Skin of body (tissue), 3 donors: ENCODE data around the gene CLDN3. TPM values are rescaled to one million over a fixed set of nuclear protein-coding genes. Genes with fewer than 3 reads are reported as not detected.
"Not testable (repeated sequence)": the region's sequence is repeated elsewhere in the genome, so short reads cannot be mapped to it uniquely, and the experiment has no call there.

Source experiments
- DNase-seq: peaks from one replicate; lab custom pipeline; 2025; lab: John Stamatoyannopoulos, UW
- small RNA-seq: library from RNA; depleted of rRNA; stranded (forward); fragments of <200 nt; gene quantifications from one replicate; pipeline ENCODE3, GENCODE V24; 2014; ENCODE audit warnings: low replicate concordance
- total RNA-seq: library from RNA; depleted of rRNA; stranded (reverse); fragments of >200 nt; gene quantifications from one replicate; pipeline ENCODE4 v1.2.3, GENCODE V29; 2014

The CLDN3 gene
- total RNA-seq, 1 donor from 2014 or later = 0.20 TPM

DNA sequence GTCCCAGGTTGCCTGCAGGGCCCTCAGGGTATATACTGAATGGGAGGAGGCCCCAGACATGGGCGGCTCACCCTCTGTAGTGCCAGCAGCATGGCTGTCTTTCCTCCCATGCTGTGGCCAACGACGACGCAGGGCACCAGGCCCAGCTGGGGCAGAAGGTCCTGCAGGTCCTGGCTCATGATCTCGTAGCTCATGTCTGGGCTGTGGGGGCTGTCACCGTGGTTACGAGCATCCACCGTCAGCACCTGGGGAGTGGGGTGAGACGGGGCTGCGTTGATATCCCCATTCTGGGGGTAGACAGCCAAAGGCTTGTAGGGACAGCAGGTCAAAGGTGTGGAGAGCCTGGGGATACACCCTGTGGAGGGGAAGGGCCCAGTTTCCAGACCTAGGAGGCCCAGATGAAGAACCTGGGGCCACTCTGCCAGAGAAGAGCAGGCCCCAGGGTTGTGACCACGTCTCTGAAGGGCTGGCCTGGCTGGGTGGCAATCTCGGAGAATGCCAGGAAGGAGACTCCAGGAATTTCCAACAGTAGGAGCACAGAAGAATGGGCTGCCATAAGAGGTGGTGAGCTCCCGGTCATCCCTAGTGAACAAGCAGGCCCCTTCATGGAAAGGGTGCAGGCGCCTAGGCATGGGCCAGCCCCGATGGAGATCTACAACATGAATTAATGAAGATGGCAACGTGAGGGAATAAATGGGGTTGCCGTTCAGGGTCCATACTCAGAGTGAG is 32.4 kb downstream of the CLDN3 start:
- DNase-seq = no peak

DNA sequence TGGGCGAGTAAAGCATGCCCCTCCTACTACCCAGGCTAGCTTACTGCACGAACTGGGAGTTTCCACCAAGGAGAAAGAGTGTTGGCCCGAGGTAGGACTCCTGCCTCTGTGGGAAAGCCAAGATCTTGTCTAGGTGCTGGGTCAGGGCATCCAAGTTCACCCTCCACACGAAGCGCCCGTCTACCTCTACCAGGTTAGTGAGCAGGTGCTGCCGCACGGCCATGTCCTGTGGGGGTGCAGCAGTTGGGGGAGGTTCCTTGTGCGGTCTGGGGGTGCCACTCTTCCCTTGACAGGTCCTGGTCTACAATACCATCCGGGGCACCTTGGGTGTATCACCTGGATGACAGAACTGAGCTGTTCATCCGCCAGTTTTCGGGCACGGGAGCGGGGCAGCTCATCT is 33.2 kb downstream of the CLDN3 start:
- DNase-seq = no peak

DNA sequence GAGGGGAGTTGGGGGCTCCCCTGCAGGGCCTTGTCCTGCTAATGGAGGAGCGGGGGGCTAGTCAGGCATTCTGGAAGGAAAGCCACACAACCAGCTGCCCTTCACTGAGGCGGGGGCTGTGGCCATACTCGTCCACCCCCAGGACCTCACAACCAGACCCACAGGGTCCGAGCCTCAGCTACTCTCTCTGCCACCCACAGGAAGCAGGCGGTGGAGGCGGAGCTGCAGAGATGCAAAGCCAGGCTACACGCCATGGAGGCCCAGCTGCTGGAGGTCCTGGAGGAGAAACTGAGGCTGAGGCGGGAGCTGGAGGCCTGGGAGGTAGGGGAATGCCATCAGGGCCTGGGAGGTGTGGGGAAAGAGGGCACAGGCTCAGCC is 34.6 kb downstream of the CLDN3 start:
- DNase-seq = no peak

DNA sequence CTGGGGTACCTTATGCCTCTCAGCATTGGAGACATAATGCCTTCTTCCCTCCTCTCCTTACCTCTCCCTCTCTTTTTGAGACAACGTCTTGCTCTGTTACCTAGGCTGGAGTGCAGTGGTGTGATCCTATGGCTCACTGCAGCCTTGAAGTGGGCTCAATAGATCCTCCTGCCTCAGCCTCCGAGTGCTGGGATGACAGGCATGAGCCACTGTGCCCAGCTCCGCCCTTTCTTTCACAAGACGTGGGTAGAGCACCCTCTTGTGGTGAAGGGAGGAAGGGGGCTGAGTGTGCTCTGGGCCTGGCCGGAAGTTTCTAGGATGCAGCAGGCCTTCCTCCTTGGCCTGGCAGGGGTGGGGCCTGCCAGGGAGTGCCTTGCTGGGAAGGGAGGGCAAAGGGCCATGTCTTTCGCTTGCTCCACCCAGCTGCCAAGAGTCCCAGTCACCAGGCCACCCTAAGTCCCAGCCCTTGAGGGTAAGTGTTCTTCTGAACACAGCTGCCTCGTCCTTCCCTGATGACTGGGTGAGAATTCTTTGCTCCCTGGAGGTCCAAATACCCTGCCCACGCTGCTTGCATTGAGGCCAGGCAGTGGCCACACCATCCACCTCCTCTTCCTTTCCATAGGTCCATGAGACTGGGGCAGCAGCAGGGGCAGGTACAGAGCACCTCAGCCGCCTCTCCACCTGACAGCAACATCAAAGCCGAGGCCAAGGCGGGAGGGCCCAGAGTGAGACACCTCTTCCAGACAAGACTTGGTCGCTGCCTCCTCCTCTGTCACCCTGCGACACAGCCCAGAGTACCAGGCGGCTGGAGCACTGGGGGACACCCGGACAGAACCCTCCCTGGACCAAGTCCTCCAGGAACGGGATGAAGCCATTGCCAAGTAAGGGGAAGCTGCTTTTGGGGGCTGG is 35.2 kb downstream of the CLDN3 start:
- DNase-seq = no peak

DNA sequence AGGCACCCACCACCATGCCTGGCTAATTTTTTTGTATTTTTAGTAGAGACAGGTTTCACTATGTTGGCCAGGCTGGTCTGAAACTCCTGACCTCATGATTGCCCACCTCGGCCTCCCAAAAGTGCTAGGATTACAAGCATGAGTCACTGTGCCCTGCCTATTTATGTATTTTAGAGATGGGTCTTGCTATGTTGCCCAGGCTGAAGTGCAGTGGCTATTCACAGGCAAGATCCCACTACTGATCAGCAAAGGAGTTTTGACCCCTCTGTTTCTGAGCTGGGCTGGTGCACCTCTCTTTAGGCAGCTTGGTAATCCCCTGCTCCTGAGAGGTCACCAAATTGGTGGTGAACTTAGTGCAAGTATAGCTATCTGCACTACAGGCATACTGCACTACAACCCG is 37.7 kb downstream of the CLDN3 start:
- DNase-seq = no peak

DNA sequence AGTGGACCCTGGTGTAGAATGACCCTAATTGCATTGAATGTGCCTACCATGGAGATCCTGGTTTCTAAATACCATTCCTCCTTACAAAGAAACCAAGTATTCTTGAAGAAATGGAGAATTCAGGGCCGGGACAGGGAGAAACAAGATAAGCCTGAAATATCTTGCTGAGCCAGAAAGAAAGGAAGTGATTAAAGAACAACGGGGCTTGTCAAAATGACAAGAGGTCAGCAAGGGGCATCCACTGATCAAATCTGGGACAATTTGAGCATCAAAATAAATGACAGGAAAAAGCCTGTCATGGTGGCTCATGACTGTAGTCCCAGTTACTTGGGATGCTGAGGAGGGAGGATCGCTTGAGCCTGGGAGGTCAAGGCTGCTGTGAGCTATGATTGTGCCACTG is 39.6 kb downstream of the CLDN3 start:
- no peak for DNase-seq

DNA sequence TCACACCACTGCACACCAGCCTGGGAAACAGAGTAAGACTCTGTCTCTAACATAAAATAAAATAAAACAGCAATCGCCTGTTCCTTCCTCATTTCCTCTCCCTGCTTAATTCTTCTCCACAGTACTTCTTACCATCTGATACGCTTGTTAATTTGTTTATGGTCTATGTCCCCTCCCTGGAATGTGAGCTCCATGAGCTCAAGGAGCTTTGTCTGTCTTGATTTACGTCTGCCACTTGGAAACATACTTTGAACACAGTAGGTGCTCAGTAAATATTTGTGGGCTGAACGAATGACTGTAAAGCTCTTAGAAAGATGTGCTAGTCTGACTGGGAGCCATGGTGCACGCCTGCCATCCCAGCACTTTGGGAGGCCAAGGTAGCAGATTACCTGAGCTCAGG is 41.5 kb downstream of the CLDN3 start:
- no peak for DNase-seq

DNA sequence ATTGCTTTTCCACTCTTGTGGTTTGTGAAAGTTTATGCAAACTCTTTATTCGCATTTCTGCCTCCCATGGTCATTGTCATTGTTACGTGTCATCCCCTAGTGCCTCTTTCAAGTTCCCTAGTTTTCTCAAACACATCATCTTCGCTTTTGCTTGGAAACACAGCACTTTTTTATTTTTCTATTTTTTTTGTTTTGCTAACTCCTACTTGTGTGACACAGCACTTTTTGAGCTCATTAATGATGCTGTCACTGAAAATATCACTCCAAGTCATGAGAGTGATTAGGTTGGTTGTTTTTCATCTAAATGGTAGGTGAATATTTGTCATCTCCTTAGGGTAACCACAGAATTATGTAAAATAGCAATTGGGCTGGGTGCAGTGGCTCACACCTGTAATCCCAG is 42.1 kb downstream of the CLDN3 start:
- no peak for DNase-seq

DNA sequence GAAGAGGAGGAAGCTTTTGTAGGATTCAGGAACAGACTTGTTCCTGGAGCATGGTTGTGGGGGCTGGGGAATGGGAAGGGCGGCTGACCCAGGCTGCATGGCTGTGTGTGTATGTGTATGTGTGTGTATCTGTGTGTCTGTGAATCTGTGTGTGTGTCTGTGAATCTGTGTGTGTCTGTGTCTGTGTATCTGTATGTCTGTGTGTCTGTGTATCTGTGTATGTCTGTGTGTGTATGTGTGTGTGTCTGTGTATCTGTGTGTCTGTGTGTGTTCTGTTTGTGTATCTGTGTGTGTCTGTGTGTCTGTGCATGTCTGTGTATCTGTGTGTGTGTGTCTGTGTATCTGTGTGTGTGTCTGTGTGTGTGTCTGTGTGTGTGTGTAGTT is 44.0 kb downstream of the CLDN3 start:
- DNase-seq = no peak

DNA sequence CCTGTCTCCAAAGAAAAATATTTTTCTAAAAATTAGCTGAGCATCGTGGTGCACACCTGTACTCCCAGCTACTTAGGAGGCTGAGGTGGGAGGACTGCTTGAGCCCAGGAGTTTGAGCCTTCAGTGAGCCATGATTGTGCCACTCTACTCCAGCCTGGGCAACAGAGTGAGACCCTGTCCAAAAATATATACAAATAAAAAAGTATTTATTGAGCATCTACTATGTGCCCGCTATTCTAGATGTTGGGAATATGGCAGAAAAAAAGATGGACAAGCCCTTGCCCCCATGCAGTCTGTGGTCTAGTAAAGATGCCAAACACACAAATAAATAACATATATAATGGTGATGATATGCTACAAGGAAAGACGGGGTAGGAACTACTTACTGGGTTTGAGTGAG is 46.3 kb downstream of the CLDN3 start:
- DNase-seq = no peak

DNA sequence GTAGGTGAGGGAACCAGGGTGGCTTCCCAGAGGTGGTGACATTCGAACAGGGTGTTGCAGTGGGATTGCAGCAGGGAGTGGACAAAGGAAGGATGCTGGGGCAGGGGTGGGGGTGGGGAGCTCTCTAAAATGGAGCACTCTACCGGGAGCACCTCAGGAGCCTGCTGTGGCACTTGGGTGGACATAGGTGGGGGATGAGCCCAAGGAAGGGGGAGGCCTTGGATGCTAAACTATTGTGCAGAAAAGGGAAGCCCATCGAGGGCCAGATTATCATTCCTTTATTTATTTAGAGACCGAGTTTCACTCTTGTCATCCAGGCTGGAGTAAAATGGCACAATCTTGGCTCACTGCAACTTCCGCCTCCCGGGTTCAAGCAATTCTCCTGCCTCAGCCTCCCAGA is 47.3 kb downstream of the CLDN3 start:
- DNase-seq = no peak

DNA sequence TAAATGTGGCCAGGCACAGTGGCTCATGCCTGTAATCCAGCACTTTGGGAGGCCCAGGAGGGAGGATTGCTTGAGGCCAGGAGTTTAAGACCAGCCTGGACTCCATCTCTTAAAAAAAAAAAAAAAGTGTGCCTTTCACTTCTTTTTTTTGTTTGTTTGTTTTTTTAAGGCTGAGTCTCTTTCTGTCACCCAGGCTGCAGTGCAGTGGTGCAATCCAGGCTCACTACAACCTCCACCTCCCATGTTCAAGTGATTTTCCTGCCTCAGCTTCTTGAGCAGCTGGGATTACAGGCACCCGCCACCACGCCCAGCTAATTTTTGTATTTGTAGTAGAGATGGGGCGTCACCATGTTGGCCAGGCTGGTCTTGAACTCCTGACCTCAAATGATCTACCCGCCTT is 47.9 kb downstream of the CLDN3 start:
- DNase-seq = not testable (repeated sequence)

DNA sequence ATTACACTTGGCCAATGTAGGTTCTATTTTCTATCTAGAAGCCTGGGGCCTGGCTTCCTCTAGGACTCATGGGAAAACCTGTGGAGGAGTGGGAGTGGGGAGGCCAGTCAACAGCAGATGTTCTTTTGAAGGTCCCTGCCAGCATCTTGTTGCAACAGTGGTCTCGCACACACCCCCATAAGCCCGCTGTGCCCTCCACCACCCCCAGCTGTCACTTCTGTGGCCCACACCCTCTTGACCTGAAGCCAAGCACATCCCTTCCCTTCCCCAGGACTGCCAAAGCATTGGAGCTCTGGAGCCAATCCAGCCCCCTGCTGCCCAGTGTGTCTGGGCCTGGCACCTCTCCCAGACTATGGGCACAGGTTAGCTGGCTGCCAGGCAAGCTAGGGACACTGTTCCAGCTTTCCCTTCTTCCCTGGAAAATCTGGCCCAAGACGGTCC is 48.7 kb downstream of the CLDN3 start:
- no peak for DNase-seq

DNA sequence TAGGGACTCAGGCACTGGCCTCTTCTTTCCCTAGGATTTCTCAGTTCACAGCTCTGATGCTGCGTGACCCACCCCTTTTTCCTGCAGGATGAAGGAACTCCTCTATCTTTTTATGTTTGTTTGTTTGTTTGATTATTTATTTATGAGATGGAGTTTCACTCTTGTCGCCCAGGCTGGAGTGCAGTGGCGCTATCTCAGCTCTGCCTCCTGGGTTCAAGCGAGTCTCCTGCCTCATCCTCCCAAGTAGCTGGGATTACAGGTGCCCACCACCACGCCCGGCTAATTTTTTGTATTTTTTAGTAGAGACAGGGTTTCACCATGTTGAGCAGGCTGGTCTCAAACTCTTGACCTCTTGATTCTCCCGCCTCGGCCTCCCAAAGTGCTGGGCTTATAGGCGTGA is 49.6 kb downstream of the CLDN3 start:
- not testable (repeated sequence) for DNase-seq

DNA sequence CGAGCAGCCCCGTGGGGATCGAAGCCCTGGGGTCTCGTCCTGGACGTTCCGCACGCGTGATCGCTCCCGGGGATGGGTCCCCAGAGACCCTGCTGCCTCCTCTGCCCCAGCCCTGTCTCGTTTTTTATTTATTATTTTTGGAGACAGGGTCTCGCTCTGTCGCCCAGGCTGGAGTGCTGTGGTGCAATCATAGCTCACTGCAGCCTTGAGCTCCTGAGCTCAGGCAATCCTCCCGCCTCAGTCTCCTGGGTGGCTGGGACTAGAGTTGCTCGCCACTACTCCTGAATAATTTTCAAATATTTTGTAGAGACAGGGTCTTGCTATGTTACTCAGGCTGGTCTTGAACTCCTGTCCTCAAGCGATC is 50.3 kb downstream of the CLDN3 start:
- DNase-seq = no peak

Small RNA genes lying within 50 kb of the gene (small RNA-seq; reads per million reads assigned to genes)
- gene RN7SL265P = not detected

Other genes starting within 250 kb of the CLDN3 start
- gene BAZ1B, start 248.0 kb downstream of the CLDN3 start, total RNA-seq = 43.1 TPM
- gene BCL7B, start 212.6 kb downstream of the CLDN3 start, total RNA-seq = 8.5 TPM
- gene TBL2, start 191.7 kb downstream of the CLDN3 start, total RNA-seq = 33.2 TPM
- gene MLXIPL, start 145.7 kb downstream of the CLDN3 start, total RNA-seq = 22.3 TPM
- 3.6 TPM for gene VPS37D, start 102.4 kb downstream of the CLDN3 start, total RNA-seq
- gene DNAJC30, start 86.8 kb downstream of the CLDN3 start, total RNA-seq = 3.4 TPM
- 28.0 TPM for gene BUD23, start 86.7 kb downstream of the CLDN3 start, total RNA-seq
- 8.5 TPM for gene STX1A, start 50.6 kb downstream of the CLDN3 start, total RNA-seq
- 8.0 TPM for gene ABHD11, start 31.5 kb downstream of the CLDN3 start, total RNA-seq
- gene CLDN4, start 60.7 kb upstream of the CLDN3 start, total RNA-seq = 75.4 TPM
- 3.2 TPM for gene METTL27, start 72.2 kb upstream of the CLDN3 start, total RNA-seq
- not detected for gene TMEM270, start 90.9 kb upstream of the CLDN3 start, total RNA-seq